OCI-LY7 (cell line): ENCODE measurements around the gene LHX3. TPM values are rescaled to one million over a fixed set of nuclear protein-coding genes. Genes with fewer than 3 reads are reported as not detected.

Source experiments
- BruUV-seq: library from RNA; stranded (reverse); fragments of 400-500 nt; replicated peaks from 2 replicates; lab custom pipeline; 2021; lab: Mats Ljungman, UMichigan
- CTCF ChIA-PET: fragments of 300-600 bp; sonication (Branson Sonifier 250); formaldehyde crosslinking; loops from one replicate; lab custom pipeline; 2022; ENCODE audit warnings: antibody characterized with exemption; ENCODE audit not compliant: unreplicated experiment; lab: Charles Lee
- POLR2A ChIA-PET: fragments of 300-600 bp; sonication (Branson Sonifier 250); formaldehyde crosslinking; loops from one replicate; lab custom pipeline; 2022; ENCODE audit warnings: antibody characterized with exemption; lab: Charles Lee
- DNase-seq: peaks from one replicate; pipeline ENCODE4 v3.0.0-alpha.2; 2015; ENCODE audit warnings: low spot score
- H2AFZ ChIP-seq: fragments of 200-600 bp; sonication (generic), shearing (Covaris generic); 2 replicates; pipeline ENCODE4 v1.6.1; 2014; ENCODE audit warnings: mild to moderate bottlenecking, antibody characterized with exemption, low read length, moderate library complexity
- H3K27ac ChIP-seq: fragments of 200-600 bp; sonication (generic); 2 replicates; pipeline ENCODE4 v1.5.1; 2014; ENCODE audit warnings: mixed run types, low read depth, mild to moderate bottlenecking, moderate library complexity, low read length, inconsistent platforms; ENCODE audit not compliant: poor library complexity, severe bottlenecking
- H3K36me3 ChIP-seq: fragments of 200-600 bp; sonication (generic); 2 replicates; pipeline ENCODE4 v1.6.1; 2014; ENCODE audit warnings: mild to moderate bottlenecking, antibody characterized with exemption, low read length, moderate library complexity, mixed read lengths; ENCODE audit not compliant: insufficient read depth
- H3K4me1 ChIP-seq: fragments of 200-600 bp; sonication (generic); 2 replicates; pipeline ENCODE4 v1.5.1; 2014; ENCODE audit warnings: mild to moderate bottlenecking, low read length; ENCODE audit not compliant: insufficient read depth, poor library complexity, severe bottlenecking
- H3K4me2 ChIP-seq: fragments of 200-600 bp; sonication (generic); 2 replicates; pipeline ENCODE4 v1.6.1; 2014; ENCODE audit warnings: mild to moderate bottlenecking, low read length
- H3K4me3 ChIP-seq: fragments of 200-600 bp; sonication (generic); 2 replicates; pipeline ENCODE4 v1.5.1; 2014; ENCODE audit warnings: mild to moderate bottlenecking, low read depth, low read length; ENCODE audit not compliant: poor library complexity, severe bottlenecking
- H3K79me2 ChIP-seq: fragments of 200-600 bp; sonication (generic); 2 replicates; pipeline ENCODE4 v1.6.1; 2016; ENCODE audit warnings: low read depth, mild to moderate bottlenecking, low read length, moderate library complexity, mixed read lengths; ENCODE audit not compliant: insufficient read depth
- H3K9me2 ChIP-seq: fragments of 200-600 bp; sonication (generic); 2 replicates; pipeline ENCODE4 v1.6.1; 2016; ENCODE audit warnings: mild to moderate bottlenecking, low read length, mixed read lengths; ENCODE audit not compliant: insufficient read depth
- H3K9me3 ChIP-seq: fragments of 200-600 bp; sonication (generic); 2 replicates; pipeline ENCODE4 v1.6.1; 2014; ENCODE audit warnings: mild to moderate bottlenecking, mixed run types, low read length, mixed read lengths
- H4K20me1 ChIP-seq: fragments of 200-600 bp; sonication (generic); 2 replicates; pipeline ENCODE4 v1.6.1; 2014; ENCODE audit warnings: mild to moderate bottlenecking, antibody characterized with exemption, low read length, moderate library complexity, mixed read lengths; ENCODE audit not compliant: insufficient read depth
- CTCF ChIP-seq: fragments of 200-600 bp; sonication (generic); conservative IDR thresholded peaks from 2 replicates; pipeline ENCODE4 v1.5.1; 2014; ENCODE audit warnings: mild to moderate bottlenecking, antibody characterized with exemption, low read length, moderate library complexity, mixed read lengths
- EZH2phosphoT487 ChIP-seq: fragments of 200-600 bp; sonication (generic); IDR thresholded peaks from 2 replicates; pipeline ENCODE4 v1.6.1; 2018; ENCODE audit warnings: low read depth, borderline replicate concordance, mild to moderate bottlenecking, mixed run types, antibody characterized with exemption, low read length, moderate library complexity, mixed read lengths
- intact Hi-C: fragments of 100-400 bp; cut with micrococcal nuclease; formaldehyde crosslinking; loops from one replicate; pipeline ENCODE4 v1.10.0; 2022; ENCODE audit not compliant: unreplicated experiment
- total RNA-seq, 2 experiments: library from RNA; depleted of rRNA in 1 of 2; stranded (reverse); fragments of >200 nt in 1 of 2; shearing (Covaris generic) in 1 of 2; gene quantifications; 2 replicates each; pipeline ENCODE4 v1.2.3, GENCODE V29; 2014 to 2022

The LHX3 gene
- total RNA-seq, 2 experiments from 2014 or later, result 0.15 TPM; not detected in 1

GRCh38 chr9:136177224-136177623 lies 27.7 kb downstream of the LHX3 start:
- intact Hi-C loops, result no loop called here
- Histone ChIP-seq H2AFZ (no peak overlapping the region), H3K4me1 (no peaks in the 10 kb centered on the region), H3K36me3 (no peaks in the 10 kb centered on the region), H3K9me2 (no peaks in the 10 kb centered on the region), H3K9me3 (no peaks in the 10 kb centered on the region), H4K20me1 (no peaks in the 10 kb centered on the region), H3K4me2 (no peak overlapping the region), H3K79me2 (no peaks in the 10 kb centered on the region), H3K4me3 (no peak overlapping the region), H3K27ac (no peak overlapping the region)
- TF ChIP-seq EZH2phosphoT487 (no peak), CTCF (no peak)
- no TSS peak for BruUV-seq
- ChIA-PET POLR2A (no interaction called here), CTCF (no interaction called here)
- DNase-seq, result no peak

GRCh38 chr9:136175616-136176197 lies 29.2 kb downstream of the LHX3 start:
- intact Hi-C loops, result no loop called here

More at GRCh38 chr9:136175616-136176197, 29.2 kb downstream of the LHX3 start:
- H3K9me3 ChIP-seq, result no peaks in the 10 kb centered on the region
- H3K79me2 ChIP-seq, result no peaks in the 10 kb centered on the region
- no peak overlapping the region for H3K4me2 ChIP-seq
- no peak overlapping the region for H2AFZ ChIP-seq
- no peaks in the 10 kb centered on the region for H3K4me1 ChIP-seq
- ChIA-PET CTCF (no interaction called here), POLR2A (interaction anchor here (0.6 kb wide), 1 partner anchor 86 kb away, joined by 3 read pairs; no protein-coding TSS in a partner anchor)
- no peak overlapping the region for H3K27ac ChIP-seq
- H3K4me3 ChIP-seq, result no peak overlapping the region
- no TSS peak for BruUV-seq
- no peaks in the 10 kb centered on the region for H3K36me3 ChIP-seq
- no peaks in the 10 kb centered on the region for H3K9me2 ChIP-seq
- no peak for DNase-seq
- no peak for TF ChIP-seq CTCF
- no peaks in the 10 kb centered on the region for H4K20me1 ChIP-seq
